ENCODE results near the gene RBM47. TPM values are rescaled to one million over a fixed set of nuclear protein-coding genes. Genes with fewer than 3 reads are reported as not detected.

RBM47 gene
- total RNA-seq, 1 donor from 2014 or later = 7.1 TPM

GRCh38 chr4:40623707-40624106, 6.0 kb downstream of the RBM47 start:
- no peaks in the 10 kb centered on the region for H3K27me3 ChIP-seq
- TF ChIP-seq CTCF (IDR thresholded peaks at IDR 0.05) = no peak
- H3K4me1 ChIP-seq = no peaks in the 10 kb centered on the region
- H3K36me3 ChIP-seq = no peaks in the 10 kb centered on the region
- no peak for DNase-seq (ENCODE audit: low spot score in 2 of 2)
- H3K27ac ChIP-seq = no peak overlapping the region
- H3K4me3 ChIP-seq = no peak overlapping the region
- intact Hi-C loops (cut with DNase I) = no loop called here
- no peaks in the 10 kb centered on the region for H3K9me3 ChIP-seq

DNA sequence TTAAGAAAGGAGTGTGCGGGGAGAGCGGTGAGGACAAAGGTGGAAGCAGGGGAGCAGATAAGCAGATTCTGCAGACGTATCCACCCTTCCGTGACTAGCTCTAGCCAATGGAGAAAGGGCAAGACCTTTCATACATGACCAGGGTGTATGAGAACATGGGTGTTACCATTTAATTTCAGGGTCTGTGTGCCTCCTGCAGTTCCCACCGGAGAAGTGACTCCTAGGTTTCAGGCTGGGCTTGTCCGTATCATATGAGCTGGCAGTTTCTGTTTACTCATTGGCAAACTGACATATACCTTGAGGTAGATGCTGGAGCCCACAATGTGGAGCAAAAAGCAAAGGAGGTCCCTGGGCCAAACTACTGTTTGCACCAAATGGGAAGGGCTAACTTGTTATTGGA, 6.8 kb downstream of the RBM47 start:
- no peaks in the 10 kb centered on the region for H3K9me3 ChIP-seq
- H3K27ac ChIP-seq = no peak overlapping the region
- H3K27me3 ChIP-seq = no peaks in the 10 kb centered on the region
- intact Hi-C loops (cut with DNase I) = no loop called here
- no peaks in the 10 kb centered on the region for H3K4me1 ChIP-seq
- no peak overlapping the region for H3K4me3 ChIP-seq
- DNase-seq (ENCODE audit: low spot score in 2 of 2) = no peak
- H3K36me3 ChIP-seq = no peaks in the 10 kb centered on the region
- TF ChIP-seq CTCF (IDR thresholded peaks at IDR 0.05) = no peak

- no peaks in the 10 kb centered on the region for H3K4me1 ChIP-seq
- H3K9me3 ChIP-seq = no peaks in the 10 kb centered on the region
- no peak for TF ChIP-seq CTCF (IDR thresholded peaks at IDR 0.05)
- intact Hi-C loops (cut with DNase I) = no loop called here
- no peaks in the 10 kb centered on the region for H3K36me3 ChIP-seq
- DNase-seq (ENCODE audit: low spot score in 2 of 2) = peak; percentile 31 to 87
- H3K27me3 ChIP-seq = no peaks in the 10 kb centered on the region
- H3K4me3 ChIP-seq = no peak overlapping the region
- no peak overlapping the region for H3K27ac ChIP-seq
These were observed 7.8 kb downstream of the RBM47 start for GRCh38 chr4:40621592-40622512.

- H3K27ac ChIP-seq = no peak overlapping the region
- intact Hi-C loops (cut with DNase I) = no loop called here
These were observed 8.5 kb downstream of the RBM47 start for GRCh38 chr4:40621229-40621591.

GRCh38 chr4:40619600-40619999, 10.1 kb downstream of the RBM47 start:
- TF ChIP-seq CTCF (IDR thresholded peaks at IDR 0.05) = no peak
- no peak overlapping the region for H3K4me3 ChIP-seq
- no peak overlapping the region for H3K27ac ChIP-seq
- intact Hi-C loops (cut with DNase I) = no loop called here
- no peaks in the 10 kb centered on the region for H3K27me3 ChIP-seq
- no peaks in the 10 kb centered on the region for H3K9me3 ChIP-seq
- no peaks in the 10 kb centered on the region for H3K36me3 ChIP-seq
- no peak for DNase-seq (ENCODE audit: low spot score in 2 of 2)
- H3K4me1 ChIP-seq = no peaks in the 10 kb centered on the region

More at GRCh38 chr4:40621229-40621591, 8.5 kb downstream of the RBM47 start:
- no peak for DNase-seq (ENCODE audit: low spot score in 2 of 2)
- TF ChIP-seq CTCF (IDR thresholded peaks at IDR 0.05) = no peak
- no peaks in the 10 kb centered on the region for H3K36me3 ChIP-seq
- H3K4me1 ChIP-seq = no peaks in the 10 kb centered on the region
- H3K4me3 ChIP-seq = no peak overlapping the region
- no peaks in the 10 kb centered on the region for H3K9me3 ChIP-seq
- H3K27me3 ChIP-seq = no peaks in the 10 kb centered on the region

All from ascending aorta (tissue), 2 donors.